Measurements from ENCODE around the gene TRAM2. TPM values are rescaled to one million over a fixed set of nuclear protein-coding genes. Genes with fewer than 3 reads are reported as not detected.

The TRAM2 gene
- total RNA-seq, 4 donors from 2014 or later, result 13.3 to 23.8 (median 18.5) TPM

- Histone ChIP-seq H3K9me3 (no peaks in the 10 kb centered on the region), H3K27ac (replicated peaks in 1 of 4) (peak overlapping the region; percentile 79 to 89 (median 86)), H3K4me1 (peaks cover 60 to 96% (median 94%) of the 10 kb centered on the region in 4 donors), H3K36me3 (peaks cover 0 to 25% (median 16%) of the 10 kb centered on the region in 4 donors), H3K4me3 (peak overlapping the region in 3 of 4 donors; percentile 6 to 16 (median 15)), H3K27me3 (no peaks in the 10 kb centered on the region)
- intact Hi-C loops (cut with DNase I), result loop anchor here (2.0 to 5.0 kb wide), 2 partner anchors 55 to 100 kb away; no protein-coding TSS in a partner anchor
- WGBS, result 39% methylated on average over 14 of the region's 14 CpGs
- no peak for TF ChIP-seq CTCF (IDR thresholded peaks at IDR 0.05)
- TF ChIP-seq POLR2AphosphoS5 (IDR thresholded peaks at IDR 0.05), result peak; percentile 92 to 94
- no peak for TF ChIP-seq POLR2A (IDR thresholded peaks at IDR 0.05; ENCODE audit: low read depth)
- peak; percentile 95 for DNase-seq (ENCODE audit: extremely low spot score)
Observed at GRCh38 chr6:52517502-52518278, 59.2 kb downstream of the TRAM2 start.

GRCh38 chr6:52516943-52517342 is 59.9 kb downstream of the TRAM2 start:
- H3K27ac ChIP-seq (replicated peaks in 1 of 4), result peak overlapping the region in 3 of 4 donors; percentile 79 to 89 (median 86)
- H3K4me1 ChIP-seq, result peaks cover 59 to 96% (median 94%) of the 10 kb centered on the region in 4 donors
- 92% methylated on average over 3 of the region's 3 CpGs for WGBS
- peaks cover 0 to 25% (median 16%) of the 10 kb centered on the region in 4 donors for H3K36me3 ChIP-seq
- H3K9me3 ChIP-seq, result no peaks in the 10 kb centered on the region
- TF ChIP-seq POLR2A (IDR thresholded peaks at IDR 0.05; ENCODE audit: low read depth) (no peak), POLR2AphosphoS5 (IDR thresholded peaks at IDR 0.05) (no peak), CTCF (IDR thresholded peaks at IDR 0.05) (no peak), EP300 (IDR thresholded peaks at IDR 0.05) (no peak)
- intact Hi-C loops (cut with DNase I), result loop anchor here (2.0 to 5.0 kb wide), 2 partner anchors 56 to 100 kb away; no protein-coding TSS in a partner anchor
- DNase-seq (ENCODE audit: extremely low spot score), result no peak
- no peak overlapping the region for H3K4me3 ChIP-seq
- H3K27me3 ChIP-seq, result no peaks in the 10 kb centered on the region

- Histone ChIP-seq H3K4me3 (no peak overlapping the region), H3K9me3 (no peaks in the 10 kb centered on the region), H3K4me1 (peaks cover 59 to 96% (median 94%) of the 10 kb centered on the region in 4 donors), H3K36me3 (peaks cover 0 to 25% (median 16%) of the 10 kb centered on the region in 4 donors), H3K27me3 (no peaks in the 10 kb centered on the region), H3K27ac (replicated peaks in 1 of 4) (peak overlapping the region in 2 of 4 donors; percentile 1 to 89)
- TF ChIP-seq CTCF (IDR thresholded peaks at IDR 0.05), result no peak
- TF ChIP-seq POLR2A (IDR thresholded peaks at IDR 0.05; ENCODE audit: low read depth), result no peak
- TF ChIP-seq EP300 (IDR thresholded peaks at IDR 0.05), result no peak
- no peak for TF ChIP-seq POLR2AphosphoS5 (IDR thresholded peaks at IDR 0.05)
- WGBS, result 85% methylated on average over 1 of the region's 1 CpG
- intact Hi-C loops (cut with DNase I), result loop anchor here (2.0 to 5.0 kb wide), 2 partner anchors 57 to 99 kb away; no protein-coding TSS in a partner anchor
- no peak for DNase-seq (ENCODE audit: extremely low spot score)
Observed at GRCh38 chr6:52516269-52516668, 60.6 kb downstream of the TRAM2 start.

- H3K27ac ChIP-seq (replicated peaks in 1 of 4), result peak overlapping the region; percentile 60 to 85 (median 81)
- WGBS, result 32% methylated on average over 2 of the region's 2 CpGs
- peaks cover 62 to 97% (median 91%) of the 10 kb centered on the region in 4 donors for H3K4me1 ChIP-seq
- H3K27me3 ChIP-seq, result no peaks in the 10 kb centered on the region
- intact Hi-C loops (cut with DNase I), result loop anchor here (5.0 kb wide), 1 partner anchor 98 kb away; no protein-coding TSS in a partner anchor
- H3K36me3 ChIP-seq, result peaks cover 0 to 30% (median 18%) of the 10 kb centered on the region in 4 donors
- no peaks in the 10 kb centered on the region for H3K9me3 ChIP-seq
- TF ChIP-seq POLR2AphosphoS5 (IDR thresholded peaks at IDR 0.05) (no peak), CTCF (IDR thresholded peaks at IDR 0.05) (no peak), EP300 (IDR thresholded peaks at IDR 0.05) (no peak)
- no peak overlapping the region for H3K4me3 ChIP-seq
- no peak for DNase-seq (ENCODE audit: extremely low spot score)
Observed at GRCh38 chr6:52515219-52515960, 61.5 kb downstream of the TRAM2 start.
